H1 (cell line): ENCODE results near the gene WDR64. TPM values are rescaled to one million over a fixed set of nuclear protein-coding genes. Genes with fewer than 3 reads are reported as not detected.

Source experiments
- CTCF ChIA-PET: fragments of 300-600 bp; sonication (Branson Sonifier 250); formaldehyde crosslinking; loops from one replicate; lab custom pipeline; 2021; ENCODE audit not compliant: partially characterized antibody; lab: Charles Lee
- POLR2A ChIA-PET: fragments of 300-600 bp; sonication (Branson Sonifier 250); formaldehyde crosslinking; loops from one replicate; lab custom pipeline; 2021; ENCODE audit warnings: inconsistent platforms; ENCODE audit not compliant: partially characterized antibody; lab: Charles Lee
- DNase-seq, 2 experiments: peaks; one replicate each; pipeline versions ENCODE4 v3.0.0 to v3.0.0-alpha.2; 2010 to 2022; ENCODE audit warnings: low spot score in 2 of 2, low read depth in 1 of 2, mixed read lengths in 1 of 2
- FAIRE-seq: peaks from 2 replicates; lab custom pipeline; 2011; peaks lifted over from hg19 to GRCh38; lab: Jason Lieb, UNC
- H2AFZ ChIP-seq: 2 replicates; pipeline ENCODE4 v1.8.1; 2012; ENCODE audit warnings: low read length, inconsistent platforms
- H2AK5ac ChIP-seq: 2 replicates; pipeline ENCODE4 v1.6.1; 2013; ENCODE audit warnings: low read depth, low read length
- H2BK120ac ChIP-seq: replicated peaks from 2 replicates; pipeline ENCODE3; 2013; ENCODE audit warnings: low read depth, low read length, inconsistent platforms
- H2BK12ac ChIP-seq: 2 replicates; pipeline ENCODE4 v1.6.1; 2013; ENCODE audit warnings: low read depth, low read length
- H2BK15ac ChIP-seq: 2 replicates; pipeline ENCODE4 v1.6.1; 2013; ENCODE audit warnings: low read length
- H2BK20ac ChIP-seq: 2 replicates; pipeline ENCODE4 v1.6.1; 2013; ENCODE audit warnings: low read length
- H2BK5ac ChIP-seq: 2 replicates; pipeline ENCODE4 v1.6.1; 2013; ENCODE audit warnings: low read depth, low read length
- H3K14ac ChIP-seq: 2 replicates; pipeline ENCODE4 v1.6.1; 2013; ENCODE audit warnings: inconsistent platforms; ENCODE audit not compliant: insufficient read length
- H3K18ac ChIP-seq: 2 replicates; pipeline ENCODE4 v1.6.1; 2013; ENCODE audit warnings: low read length; ENCODE audit errors: extremely low read depth
- H3K23ac ChIP-seq: 2 replicates; pipeline ENCODE4 v1.6.1; 2013; ENCODE audit warnings: inconsistent platforms; ENCODE audit not compliant: insufficient read length
- H3K23me2 ChIP-seq: 2 replicates; pipeline ENCODE4 v1.6.1; 2013; ENCODE audit warnings: low read depth, low read length
- H3K27ac ChIP-seq: 2 replicates; pipeline ENCODE4 v1.6.1; 2011; ENCODE audit warnings: low read depth, low read length, inconsistent platforms
- H3K27me3 ChIP-seq, 4 experiments: replicated peaks in 1 of 4; 1 replicate in 1 of 4; 2 replicates in 3 of 4; pipeline versions ENCODE4 v1.6.1 to v1.8.1; 2011 to 2013; ENCODE audit warnings: low read length in 3 of 4, mild to moderate bottlenecking in 3 of 4, inconsistent platforms in 2 of 4, mixed read lengths in 2 of 4, moderate library complexity in 1 of 4; ENCODE audit not compliant: control insufficient read depth in 3 of 4, insufficient read depth in 3 of 4; ENCODE audit errors: extremely low read depth in 1 of 4
- H3K36me3 ChIP-seq, 4 experiments: 2 replicates each; pipeline versions ENCODE4 v1.6.1 to v1.8.1; 2011 to 2013; ENCODE audit warnings: mild to moderate bottlenecking in 4 of 4, low read length in 3 of 4, moderate library complexity in 2 of 4, control low read depth in 1 of 4, inconsistent platforms in 1 of 4; ENCODE audit not compliant: insufficient read depth in 4 of 4, control insufficient read depth in 2 of 4
- H3K4ac ChIP-seq: replicated peaks from 2 replicates; pipeline ENCODE3; 2013; ENCODE audit warnings: low read length, low read depth, mixed read lengths, inconsistent platforms; ENCODE audit not compliant: insufficient read length
- H3K4me1 ChIP-seq, 4 experiments: replicated peaks in 1 of 4; 1 replicate in 1 of 4; 2 replicates in 3 of 4; pipeline versions ENCODE4 v1.6.1 to v1.8.1; 2011 to 2013; ENCODE audit warnings: low read length in 3 of 4, inconsistent platforms in 2 of 4, mixed read lengths in 1 of 4; ENCODE audit not compliant: insufficient read depth in 4 of 4, control insufficient read depth in 3 of 4
- H3K4me2 ChIP-seq, 2 experiments: 2 replicates each; pipeline versions ENCODE4 v1.6.1 to v1.8.1; 2011 to 2013; ENCODE audit warnings: low read depth in 2 of 2, low read length in 2 of 2, control low read depth in 1 of 2, inconsistent platforms in 1 of 2, mild to moderate bottlenecking in 1 of 2; ENCODE audit not compliant: insufficient read depth in 1 of 2
- H3K4me3 ChIP-seq, 4 experiments: fragments of 200-600, 300-600 bp in 1 of 4; sonication (generic), shearing (Covaris generic), sonication (Bioruptor Twin) in 1 of 4; 2 replicates each; pipeline versions ENCODE4 v1.5.1 to v1.8.1; 2011 to 2016; ENCODE audit warnings: low read length in 4 of 4, low read depth in 3 of 4, control low read depth in 2 of 4, inconsistent platforms in 2 of 4, mild to moderate bottlenecking in 2 of 4, mixed read lengths in 1 of 4, moderate library complexity in 1 of 4; ENCODE audit not compliant: insufficient read depth in 2 of 4; ENCODE audit errors: extremely low read depth in 1 of 4
- H3K56ac ChIP-seq: replicated peaks from 2 replicates; pipeline ENCODE3; 2013; ENCODE audit warnings: low read depth, mild to moderate bottlenecking, mixed read lengths, low read length, inconsistent platforms; ENCODE audit not compliant: insufficient read length
- H3K79me1 ChIP-seq: 2 replicates; pipeline ENCODE4 v1.6.1; 2013; ENCODE audit warnings: low read depth, low read length, control low read depth
- H3K79me2 ChIP-seq, 2 experiments: 2 replicates each; pipeline versions ENCODE4 v1.6.1 to v1.8.1; 2012 to 2013; ENCODE audit warnings: low read length in 2 of 2, mild to moderate bottlenecking in 2 of 2, inconsistent platforms in 1 of 2; ENCODE audit not compliant: insufficient read depth in 2 of 2, control insufficient read depth in 1 of 2
- H3K9ac ChIP-seq, 4 experiments: replicated peaks in 1 of 4; 1 replicate in 1 of 4; 2 replicates in 3 of 4; pipeline versions ENCODE4 v1.6.1 to v1.8.1; 2011 to 2013; ENCODE audit warnings: low read depth in 3 of 4, low read length in 3 of 4, control low read depth in 2 of 4, mild to moderate bottlenecking in 2 of 4, moderate library complexity in 2 of 4, inconsistent platforms in 1 of 4; ENCODE audit errors: extremely low read depth in 1 of 4
- H3K9me3 ChIP-seq, 2 experiments: 2 replicates each; pipeline versions ENCODE4 v1.6.1 to v1.8.1; 2012 to 2013; ENCODE audit warnings: mild to moderate bottlenecking in 2 of 2, moderate library complexity in 2 of 2, control low read depth in 1 of 2, inconsistent platforms in 1 of 2, low read depth in 1 of 2, low read length in 1 of 2, mixed read lengths in 1 of 2; ENCODE audit not compliant: insufficient read depth in 2 of 2
- H4K20me1 ChIP-seq, 2 experiments: replicated peaks in 1 of 2; 2 replicates each; pipeline versions ENCODE3 to v1.8.1; 2011 to 2013; ENCODE audit warnings: inconsistent platforms in 2 of 2, low read length in 2 of 2, mild to moderate bottlenecking in 1 of 2; ENCODE audit not compliant: insufficient read depth in 2 of 2, control insufficient read depth in 1 of 2
- H4K5ac ChIP-seq: 2 replicates; pipeline ENCODE4 v1.6.1; 2013; ENCODE audit warnings: low read length, low read depth, mixed read lengths, inconsistent platforms; ENCODE audit not compliant: insufficient read length
- H4K8ac ChIP-seq: 2 replicates; pipeline ENCODE4 v1.8.0; 2013; ENCODE audit warnings: mild to moderate bottlenecking, moderate library complexity, low read length, inconsistent platforms; ENCODE audit not compliant: insufficient read depth; ENCODE audit errors: extremely low read depth
- H4K91ac ChIP-seq: replicated peaks from 2 replicates; pipeline ENCODE3; 2013; ENCODE audit warnings: low read length, mixed read lengths, inconsistent platforms; ENCODE audit not compliant: insufficient read length
- USF2 ChIP-seq: IDR thresholded peaks from 2 replicates; pipeline ENCODE4 v1.6.1; 2011; ENCODE audit warnings: low read length, improper control_type of control experiment
- WGBS, 2 experiments: shearing (Covaris generic) in 1 of 2; methylation state at CpG; one replicate each; pipeline versions ENCODE4 v1.1.6 to v1.1.7; 2013 to 2015; ENCODE audit warnings: low lambda C conversion rate in 2 of 2, mixed read lengths in 2 of 2, inconsistent platforms in 1 of 2, low coverage in 1 of 2, missing lambda C conversion rate in 1 of 2; ENCODE audit not compliant: insufficient replicate concordance in 2 of 2, insufficient coverage in 1 of 2, insufficient read length in 1 of 2; ENCODE audit errors: extremely low coverage in 1 of 2, missing lambda C conversion rate in 1 of 2; 5-methylcytosine and 5-hydroxymethylcytosine counted together
- polyA plus RNA-seq, 7 experiments: library from polyadenylated mRNA; depleted of rRNA in 3 of 7; stranded (reverse) in 5 of 7; unstranded in 2 of 7; fragments of >200 nt in 5 of 7; fragments of 200-250 nt in 2 of 7; gene quantifications; 1 replicate in 5 of 7; 2 replicates in 1 of 7; 4 replicates in 1 of 7; pipeline versions ENCODE4 v1.2.1 to v1.2.3, GENCODE V29; 2011 to 2013; ENCODE audit warnings: missing spikeins in 2 of 7, mixed read lengths in 2 of 7
- total RNA-seq: library from RNA; stranded (reverse); fragmentation: NEBNext Ultra II Directional; extraction: Animal tissue kit (Norgen Biotek cat#: 25700); gene quantifications from 2 replicates; pipeline ENCODE4 v1.2.1, GENCODE V29; 2021

Gene WDR64
- total and polyA plus RNA-seq, 2 of the 8 experiments (the other 6 are each of a cell fraction or from before 2014, with no cell fraction given) = 0.02 TPM; not detected in 1

- TF ChIP-seq USF2 = no peak
- TF ChIP-seq, all 59 proteins: peak for 0
- H4K20me1 ChIP-seq = no peaks in the 10 kb centered on the region
- no peak overlapping the region for H3K27ac ChIP-seq
- H2AK5ac ChIP-seq = no peak overlapping the region
- no peak for DNase-seq
- no peaks in the 10 kb centered on the region for H3K23me2 ChIP-seq
- H3K9me3 ChIP-seq = no peaks in the 10 kb centered on the region
- H3K79me2 ChIP-seq = no peaks in the 10 kb centered on the region
- no peak overlapping the region for H3K18ac ChIP-seq
- H3K9ac ChIP-seq = no peak overlapping the region
- H2BK120ac ChIP-seq = no peak overlapping the region
- no peaks in the 10 kb centered on the region for H3K4me1 ChIP-seq
- no peak overlapping the region for H3K14ac ChIP-seq
- H3K4me3 ChIP-seq = no peak overlapping the region
- no peaks in the 10 kb centered on the region for H3K36me3 ChIP-seq
- H4K91ac ChIP-seq = no peak overlapping the region
- ChIA-PET CTCF (no interaction called here), POLR2A (no interaction called here)
- no peak overlapping the region for H3K4ac ChIP-seq
- no peaks in the 10 kb centered on the region for H3K79me1 ChIP-seq
- H2BK12ac ChIP-seq = no peak overlapping the region
- no peak overlapping the region for H4K5ac ChIP-seq
- H3K4me2 ChIP-seq = no peak overlapping the region
- no peak for FAIRE-seq
- WGBS, 2 experiments = 92% methylated on average over 4 of the region's 4 CpGs; no CpG with 5 or more reads in 1 of the 2 experiments
- no peak overlapping the region for H4K8ac ChIP-seq
- no peak overlapping the region for H2BK20ac ChIP-seq
- no peak overlapping the region for H2BK15ac ChIP-seq
- no peaks in the 10 kb centered on the region for H3K27me3 ChIP-seq
- no peak overlapping the region for H2BK5ac ChIP-seq
- H2AFZ ChIP-seq = no peak overlapping the region
- no peak overlapping the region for H3K23ac ChIP-seq
- H3K56ac ChIP-seq = no peak overlapping the region
These were observed 63.9 kb downstream of the WDR64 start for GRCh38 chr1:241715956-241716355.
